Gastrocnemius medialis (tissue), 4 donors: ENCODE data around the gene SLC19A3. TPM values are rescaled to one million over a fixed set of nuclear protein-coding genes. Genes with fewer than 3 reads are reported as not detected.

Source experiments
- ATAC-seq, 2 donors: fragments of 150-250 bp; one replicate each; pipeline ENCODE4 v1.9.1; 2016
- DNase-seq, 2 donors: peaks; one replicate each; pipeline ENCODE4 v3.0.0-alpha.2; 2019
- H3K27ac ChIP-seq, 4 donors: fragments of 200-600 bp; sonication (generic); 1 replicate in 1 of 4; 2 replicates in 3 of 4; pipeline ENCODE4 v1.5.1; 2016 to 2018; ENCODE audit warnings: mild to moderate bottlenecking in 2 of 4, moderate library complexity in 1 of 4
- H3K27me3 ChIP-seq, 3 donors: fragments of 200-600 bp; sonication (generic) in 2 of 3; 1 replicate in 1 of 3; 2 replicates in 2 of 3; pipeline versions ENCODE4 v1.5.1 to v1.6.0; 2016 to 2019; ENCODE audit warnings: mild to moderate bottlenecking in 1 of 3, moderate library complexity in 1 of 3
- H3K36me3 ChIP-seq, 2 donors: fragments of 200-600 bp; sonication (generic) in 1 of 2; one replicate each; pipeline ENCODE4 v1.5.1; 2017 to 2018
- H3K4me1 ChIP-seq, 2 donors: fragments of 200-600 bp; sonication (generic) in 1 of 2; one replicate each; pipeline ENCODE4 v1.5.1; 2016 to 2017; ENCODE audit warnings: mild to moderate bottlenecking in 2 of 2
- H3K4me3 ChIP-seq, 4 donors: fragments of 200-600 bp; sonication (generic) in 3 of 4; 1 replicate in 1 of 4; 2 replicates in 3 of 4; pipeline ENCODE4 v1.5.1; 2016 to 2019; ENCODE audit warnings: mild to moderate bottlenecking in 2 of 4
- H3K9me3 ChIP-seq, 3 donors: fragments of 200-600 bp; sonication (generic) in 2 of 3; 1 replicate in 1 of 3; 2 replicates in 2 of 3; pipeline ENCODE4 v1.5.1; 2016 to 2019
- POLR2A ChIP-seq, 2 donors: fragments of 450-650 bp; IDR thresholded peaks; one replicate each; pipeline ENCODE4 v1.6.1; 2017; ENCODE audit warnings: antibody characterized with exemption in 2 of 2, mild to moderate bottlenecking in 2 of 2, moderate library complexity in 2 of 2
- in situ Hi-C, 4 donors: fragments of 200-750 bp; cut with MboI; loops; one replicate each; pipeline versions ENCODE4 v1.15.0 to v1.8.0; 2017; ENCODE audit warnings: low sequenced_read_pairs in 4 of 4
- intact Hi-C: fragments of 100-400 bp; cut with DNase I; formaldehyde crosslinking; loops from one replicate; pipeline ENCODE4 v1.15.1; 2023; ENCODE audit warnings: low total_unique reads
- total RNA-seq, 4 donors: library from RNA; depleted of rRNA; stranded (reverse); fragments of >200 nt; gene quantifications; one replicate each; pipeline versions ENCODE4 v1.1.0 to v1.2.3, GENCODE V29; 2016
- TF ChIP-seq, protein P1 (sequence below), 5 experiments: fragments of 450-650 bp in 3 of 5; fragments of 200-600 bp in 2 of 5; sonication (generic) in 2 of 5; IDR thresholded peaks in 4 of 5; conservative IDR thresholded peaks in 1 of 5; 1 replicate in 4 of 5; 2 replicates in 1 of 5; pipeline ENCODE4 v1.5.1; 2016 to 2019; ENCODE audit warnings: antibody characterized with exemption in 5 of 5, mild to moderate bottlenecking in 3 of 5, moderate library complexity in 3 of 5

The SLC19A3 gene
- total RNA-seq, 4 donors from 2014 or later = 0.20 to 0.82 (median 0.80) TPM; not detected in 1

DNA sequence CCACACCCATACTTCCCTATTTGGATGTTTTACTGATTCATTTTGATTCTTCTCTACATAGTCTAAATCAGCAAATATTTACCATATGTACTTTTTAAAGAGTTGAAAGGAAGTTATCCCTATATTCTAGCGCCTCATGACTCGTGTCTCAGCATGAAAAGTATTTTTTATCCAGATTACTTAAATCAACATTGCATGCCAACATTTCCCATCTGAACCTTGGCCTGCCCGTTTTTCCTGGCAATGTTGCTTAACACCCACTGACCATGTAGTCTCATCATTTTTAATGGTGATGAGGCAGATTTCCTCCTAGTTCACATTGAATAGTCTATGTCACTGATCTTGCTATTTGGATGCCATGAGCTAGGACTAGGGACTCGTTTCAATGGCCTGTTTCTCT, 64.4 kb downstream of the SLC19A3 start:
- in situ Hi-C loops = loop anchor here in 1 of 4 donors (10.0 kb wide), 1 partner anchor 111 kb away; no protein-coding TSS in a partner anchor
- Histone ChIP-seq H3K4me3 (no peak overlapping the region), H3K27me3 (no peaks in the 10 kb centered on the region), H3K27ac (no peak overlapping the region), H3K4me1 (no peaks in the 10 kb centered on the region), H3K9me3 (no peaks in the 10 kb centered on the region), H3K36me3 (no peaks in the 10 kb centered on the region)
- TF ChIP-seq, protein P1, sequence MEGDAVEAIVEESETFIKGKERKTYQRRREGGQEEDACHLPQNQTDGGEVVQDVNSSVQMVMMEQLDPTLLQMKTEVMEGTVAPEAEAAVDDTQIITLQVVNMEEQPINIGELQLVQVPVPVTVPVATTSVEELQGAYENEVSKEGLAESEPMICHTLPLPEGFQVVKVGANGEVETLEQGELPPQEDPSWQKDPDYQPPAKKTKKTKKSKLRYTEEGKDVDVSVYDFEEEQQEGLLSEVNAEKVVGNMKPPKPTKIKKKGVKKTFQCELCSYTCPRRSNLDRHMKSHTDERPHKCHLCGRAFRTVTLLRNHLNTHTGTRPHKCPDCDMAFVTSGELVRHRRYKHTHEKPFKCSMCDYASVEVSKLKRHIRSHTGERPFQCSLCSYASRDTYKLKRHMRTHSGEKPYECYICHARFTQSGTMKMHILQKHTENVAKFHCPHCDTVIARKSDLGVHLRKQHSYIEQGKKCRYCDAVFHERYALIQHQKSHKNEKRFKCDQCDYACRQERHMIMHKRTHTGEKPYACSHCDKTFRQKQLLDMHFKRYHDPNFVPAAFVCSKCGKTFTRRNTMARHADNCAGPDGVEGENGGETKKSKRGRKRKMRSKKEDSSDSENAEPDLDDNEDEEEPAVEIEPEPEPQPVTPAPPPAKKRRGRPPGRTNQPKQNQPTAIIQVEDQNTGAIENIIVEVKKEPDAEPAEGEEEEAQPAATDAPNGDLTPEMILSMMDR (IDR thresholded peaks at IDR 0.05 in 4 of 5, conservative IDR thresholded peaks at IDR 0.05 in 1 of 5) = no peak
- no peak for TF ChIP-seq POLR2A (IDR thresholded peaks at IDR 0.05)
- intact Hi-C loops = no loop called here
- DNase-seq = no peak
- no peak for ATAC-seq

- no peaks in the 10 kb centered on the region for H3K36me3 ChIP-seq
- H3K4me1 ChIP-seq = no peaks in the 10 kb centered on the region
- no peak overlapping the region for H3K27ac ChIP-seq
- no peak for ATAC-seq
- H3K9me3 ChIP-seq = no peaks in the 10 kb centered on the region
- intact Hi-C loops = no loop called here
- H3K4me3 ChIP-seq = no peak overlapping the region
- no peaks in the 10 kb centered on the region for H3K27me3 ChIP-seq
- TF ChIP-seq, protein P1 (IDR thresholded peaks at IDR 0.05 in 4 of 5, conservative IDR thresholded peaks at IDR 0.05 in 1 of 5) = no peak
- no peak for TF ChIP-seq POLR2A (IDR thresholded peaks at IDR 0.05)
- in situ Hi-C loops = no loop called here
- no peak for DNase-seq
Observed at GRCh38 chr2:227643990-227644551, 73.8 kb downstream of the SLC19A3 start.

- no peak overlapping the region for H3K4me3 ChIP-seq
- ATAC-seq (no peak), DNase-seq (no peak)
- no peaks in the 10 kb centered on the region for H3K4me1 ChIP-seq
- no peaks in the 10 kb centered on the region for H3K27me3 ChIP-seq
- in situ Hi-C loops = no loop called here
- intact Hi-C loops = no loop called here
- TF ChIP-seq, protein P1 (IDR thresholded peaks at IDR 0.05 in 4 of 5, conservative IDR thresholded peaks at IDR 0.05 in 1 of 5) = no peak
- no peak for TF ChIP-seq POLR2A (IDR thresholded peaks at IDR 0.05)
- H3K27ac ChIP-seq = no peak overlapping the region
- no peaks in the 10 kb centered on the region for H3K9me3 ChIP-seq
- no peaks in the 10 kb centered on the region for H3K36me3 ChIP-seq
Observed at GRCh38 chr2:227642656-227643055, 75.2 kb downstream of the SLC19A3 start.

DNA sequence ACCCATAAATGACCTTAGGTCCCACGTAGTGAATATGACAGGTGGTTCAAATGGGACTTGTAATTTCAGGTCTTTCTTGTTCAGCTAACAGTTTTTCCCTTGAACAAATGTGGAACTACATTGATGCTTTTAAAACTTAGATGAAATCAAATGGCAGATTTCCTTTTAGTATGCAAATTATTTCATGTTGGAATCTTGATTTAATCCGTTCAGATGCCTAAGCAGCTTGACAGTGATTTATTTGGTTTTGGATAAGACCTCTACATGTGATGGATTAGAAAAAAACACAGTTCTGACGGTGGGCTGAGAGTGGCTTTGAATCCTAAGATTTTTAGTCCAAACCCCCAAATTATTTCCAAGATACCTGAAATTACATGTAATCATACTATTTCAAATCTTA, 83.6 kb downstream of the SLC19A3 start:
- no peaks in the 10 kb centered on the region for H3K36me3 ChIP-seq
- H3K4me1 ChIP-seq = no peaks in the 10 kb centered on the region
- intact Hi-C loops (no loop called here), in situ Hi-C loops (no loop called here)
- H3K27me3 ChIP-seq = no peaks in the 10 kb centered on the region
- H3K9me3 ChIP-seq = no peaks in the 10 kb centered on the region
- no peak for DNase-seq
- no peak for ATAC-seq
- no peak overlapping the region for H3K27ac ChIP-seq
- TF ChIP-seq POLR2A (IDR thresholded peaks at IDR 0.05) = no peak
- TF ChIP-seq, protein P1 (IDR thresholded peaks at IDR 0.05 in 4 of 5, conservative IDR thresholded peaks at IDR 0.05 in 1 of 5) = no peak
- no peak overlapping the region for H3K4me3 ChIP-seq

Other genes with a start within 250 kb of the SLC19A3 start
- gene AGFG1, start 245.9 kb downstream of the SLC19A3 start, total RNA-seq = 10 to 100 TPM; 55.1 to 75.6 (median 61.5) TPM
- not detected for gene SCYGR2, start 119.1 kb downstream of the SLC19A3 start, total RNA-seq
- gene SCYGR3, start 103.2 kb downstream of the SLC19A3 start, total RNA-seq = not detected
- gene SCYGR4, start 100.5 kb downstream of the SLC19A3 start, total RNA-seq = not detected
- gene SCYGR5, start 51.2 kb downstream of the SLC19A3 start, total RNA-seq = not detected
- gene SCYGR6, start 6.7 kb upstream of the SLC19A3 start, total RNA-seq = not detected
- gene SCYGR7, start 10.3 kb upstream of the SLC19A3 start, total RNA-seq = not detected
- not detected for gene SCYGR8, start 27.9 kb upstream of the SLC19A3 start, total RNA-seq
- gene CCL20, start 95.8 kb upstream of the SLC19A3 start, total RNA-seq = 1 to 10 TPM in 1 of 4 donors, under 1 TPM in 1, not detected in 2; 0.40 to 1.5 TPM
- gene DAW1, start 153.6 kb upstream of the SLC19A3 start, total RNA-seq = not detected